ENCODE results near the gene EXD3.
"Not testable (repeated sequence)": the region's sequence is repeated elsewhere in the genome, so short reads cannot be mapped to it uniquely, and the experiment has no call there.

EXD3 gene

GRCh38 chr9:137355761-137356365, 67.1 kb downstream of the EXD3 start:
- DNase-seq = no peak

DNA sequence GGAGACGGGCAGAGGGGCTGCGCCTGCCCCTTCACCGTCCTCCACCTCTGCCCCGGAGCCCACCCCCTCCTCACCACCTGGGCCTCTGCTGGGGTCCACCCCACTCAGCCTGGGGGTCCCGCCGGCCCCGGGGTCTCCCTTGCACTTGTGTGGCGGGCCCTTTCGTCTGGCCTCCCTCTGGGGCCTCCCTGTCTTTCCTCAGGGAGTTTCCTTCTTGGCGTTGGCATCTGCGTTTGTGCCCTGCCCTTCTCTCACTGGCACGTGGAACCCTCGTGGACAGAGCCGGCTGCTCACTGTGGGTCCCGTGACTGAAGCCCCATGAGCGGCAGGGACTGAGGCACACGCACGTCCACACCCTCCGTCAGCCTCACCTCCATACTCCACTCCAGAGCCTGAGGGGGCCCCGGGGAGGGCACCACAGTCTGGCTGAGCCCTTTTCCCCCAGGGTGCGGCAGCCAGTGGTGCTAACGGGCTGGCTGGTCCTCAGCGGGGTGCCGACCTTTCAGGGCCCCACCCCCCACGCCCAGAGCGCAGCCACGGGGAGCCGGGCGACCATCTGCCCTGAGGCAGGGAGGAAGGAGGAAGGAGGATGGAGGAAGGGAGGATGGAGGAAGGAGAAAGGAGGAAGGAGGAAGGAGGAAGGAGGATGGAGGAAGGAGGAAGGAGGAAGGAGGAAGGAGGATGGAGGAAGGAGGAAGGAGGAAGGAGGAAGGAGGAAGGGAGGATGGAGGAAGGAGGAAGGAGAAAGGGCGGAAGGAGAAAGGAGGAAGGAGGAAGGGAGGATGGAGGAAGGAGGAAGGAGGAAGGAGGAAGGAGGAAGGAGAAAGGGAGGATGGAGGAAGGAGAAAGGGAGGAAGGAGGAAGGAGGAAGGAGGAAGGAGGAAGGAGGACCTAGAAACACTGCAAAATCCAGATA, 67.9 kb downstream of the EXD3 start:
- no peak for DNase-seq

- DNase-seq = no peak
Observed at GRCh38 chr9:137354153-137354844, 68.7 kb downstream of the EXD3 start.

DNA sequence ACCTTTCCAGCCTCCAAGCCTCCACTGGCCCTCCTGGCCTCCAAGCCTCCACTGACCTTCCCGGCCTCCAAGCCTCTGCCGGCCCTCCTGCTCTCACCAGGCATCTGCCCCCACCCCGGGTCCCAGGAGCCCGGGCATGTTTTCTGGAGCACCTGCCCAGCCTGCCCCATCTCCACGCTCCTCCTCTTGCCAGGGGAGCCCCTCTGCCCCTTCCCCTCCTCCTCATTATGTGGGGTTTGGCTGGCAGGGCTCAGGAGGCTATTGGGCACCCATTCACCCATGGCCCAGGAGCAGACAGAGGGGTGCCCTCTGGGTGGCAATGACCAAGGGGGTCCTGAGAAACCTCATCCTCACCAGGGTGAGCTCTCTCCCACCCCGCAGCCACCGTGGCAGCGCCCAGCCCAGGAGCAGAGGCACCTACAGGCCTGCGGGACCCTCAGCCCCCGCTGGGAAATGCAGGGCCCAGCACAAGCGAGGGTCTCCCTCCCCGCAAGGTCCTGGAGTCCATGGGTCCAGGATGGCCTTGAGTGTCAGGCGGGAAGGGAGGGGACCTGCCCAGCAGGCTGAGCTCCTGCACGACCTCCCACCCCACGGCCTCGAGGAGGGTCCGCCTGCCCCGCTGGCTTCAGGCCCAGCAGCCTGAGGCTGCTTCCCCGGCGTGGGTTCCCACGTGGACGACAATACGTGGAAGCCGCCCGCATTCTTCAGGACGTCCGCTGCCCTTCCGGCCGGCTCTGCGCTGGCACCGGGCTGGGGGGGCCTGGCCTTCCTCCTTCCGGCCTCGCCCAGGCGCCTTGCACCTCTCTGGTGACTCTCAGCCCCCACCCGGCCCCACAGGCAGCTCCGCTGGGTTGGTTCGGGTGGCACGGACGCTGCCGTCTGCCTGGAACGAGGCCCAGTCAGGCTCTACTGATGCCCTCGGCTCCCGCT, 69.5 kb downstream of the EXD3 start:
- DNase-seq = no peak

DNA sequence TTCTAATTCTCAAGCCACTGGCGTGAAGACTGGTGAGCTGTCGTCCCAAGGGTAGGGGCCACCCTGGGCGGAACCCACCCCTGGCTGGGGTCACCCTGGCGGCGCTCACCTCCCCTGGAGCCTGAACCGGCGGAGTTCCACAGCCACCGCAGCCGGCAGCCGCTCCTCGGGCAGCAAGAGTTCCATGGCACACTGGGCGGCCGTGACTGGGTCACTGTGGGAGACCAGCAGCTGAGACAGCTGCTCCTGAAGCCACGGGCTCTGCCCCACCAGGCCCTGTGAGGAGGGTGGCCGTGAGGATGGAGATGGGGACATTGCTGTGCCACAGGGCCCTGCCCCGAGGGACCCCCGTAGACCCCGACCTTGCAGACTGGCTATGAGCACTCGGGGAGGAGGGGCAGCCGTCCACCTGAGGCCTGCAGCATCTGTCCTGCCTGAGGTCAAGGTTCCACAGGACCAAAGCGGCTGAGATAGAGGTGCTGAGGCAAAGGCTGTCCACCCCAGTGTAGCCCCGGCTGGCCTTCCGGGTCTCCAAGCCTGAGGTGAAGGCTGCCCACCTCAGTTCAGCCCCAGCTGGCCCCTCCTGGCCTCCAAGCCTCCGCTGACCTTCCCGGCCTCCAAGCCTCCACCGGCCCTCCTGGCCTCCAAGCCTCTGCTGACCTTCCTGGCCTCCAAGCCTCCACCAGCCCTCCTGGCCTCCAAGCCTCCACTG, 70.3 kb downstream of the EXD3 start:
- DNase-seq = no peak

DNA sequence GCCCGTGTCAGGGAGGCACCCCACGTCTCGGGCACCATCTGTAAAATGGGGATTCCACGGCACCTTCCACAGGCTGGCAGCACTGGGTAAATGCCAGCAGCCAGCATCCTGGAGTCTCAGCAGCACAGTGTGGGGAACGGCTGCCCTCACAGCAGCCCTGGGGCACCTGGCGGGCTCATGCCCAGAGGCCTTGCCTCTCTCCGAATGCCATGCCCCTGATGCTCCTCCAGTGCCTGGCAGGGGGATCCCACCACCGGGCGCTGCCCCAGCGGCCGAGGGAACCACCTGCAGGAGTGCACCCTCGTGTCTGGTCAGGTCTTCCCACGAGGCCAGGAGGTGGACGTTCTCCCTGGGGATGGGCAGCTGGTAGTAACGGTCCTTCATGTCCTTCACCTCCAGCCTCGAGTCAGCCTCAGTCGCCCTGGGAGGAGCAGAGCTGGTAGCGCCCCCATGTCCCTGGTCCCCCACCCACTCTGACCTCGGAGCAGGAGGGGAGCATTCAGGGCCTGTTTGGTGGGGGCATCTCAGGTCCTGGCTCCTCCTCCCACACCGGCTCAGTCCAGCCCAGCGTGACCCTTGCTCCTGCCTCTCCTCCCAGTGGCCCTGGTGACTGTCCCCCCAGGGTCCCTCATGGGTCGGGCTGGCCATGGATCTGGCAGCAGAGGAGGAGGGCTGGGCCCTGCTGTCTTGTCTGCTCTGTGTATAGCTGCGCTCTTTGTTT, 71.0 kb downstream of the EXD3 start:
- no peak for DNase-seq

- DNase-seq = no peak
Observed at GRCh38 chr9:137350696-137351584, 72.0 kb downstream of the EXD3 start.

DNA sequence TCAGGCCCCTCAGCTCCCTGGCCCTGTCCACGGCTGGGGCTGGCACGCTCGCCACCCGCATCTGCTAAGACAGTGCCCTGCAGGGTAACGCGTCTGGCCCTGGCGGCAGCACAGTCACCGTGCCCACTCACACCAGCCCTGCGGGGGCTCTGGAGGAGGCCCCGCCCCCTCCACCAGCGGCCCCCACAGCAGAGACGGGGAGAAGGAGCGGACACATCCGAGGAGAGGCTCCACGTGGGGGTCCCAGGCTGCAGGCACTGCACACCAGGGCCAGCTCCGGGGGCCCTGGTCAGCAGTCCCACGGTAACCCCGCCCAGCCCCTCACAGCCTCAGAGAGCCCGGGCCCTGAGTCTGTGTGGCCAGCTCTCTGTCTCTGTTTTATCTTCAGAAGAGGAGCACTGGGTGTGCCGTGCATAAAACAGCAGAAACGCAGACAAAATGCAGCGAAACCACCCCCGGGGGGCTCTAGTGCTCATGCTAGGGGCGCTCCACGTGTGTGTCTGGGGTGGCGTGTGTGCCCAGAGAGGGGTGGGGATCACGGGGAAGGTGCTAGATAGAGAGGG, 73.4 kb downstream of the EXD3 start:
- no peak for DNase-seq

- no peak for DNase-seq
Observed at GRCh38 chr9:137348769-137349470, 74.0 kb downstream of the EXD3 start.

DNA sequence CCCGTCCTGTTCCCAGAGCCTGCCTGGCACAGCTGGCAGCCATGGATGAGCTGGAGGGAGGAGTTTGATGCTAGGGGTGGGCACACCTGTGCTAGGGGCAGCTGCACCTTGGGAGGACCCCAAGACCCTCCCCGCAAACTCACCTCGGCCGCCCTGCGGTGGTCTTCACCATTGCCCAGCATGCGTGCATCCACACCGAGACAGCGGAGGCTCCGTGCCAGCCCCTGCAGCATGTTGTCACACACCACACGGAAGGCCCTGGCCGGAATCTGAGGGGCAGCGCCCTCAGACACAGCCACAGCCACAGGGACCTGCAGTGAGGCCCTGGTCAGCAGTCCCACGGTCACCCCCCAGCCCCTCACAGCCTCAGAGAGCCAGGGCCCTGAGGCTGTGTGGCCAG, 75.0 kb downstream of the EXD3 start:
- DNase-seq = no peak

DNA sequence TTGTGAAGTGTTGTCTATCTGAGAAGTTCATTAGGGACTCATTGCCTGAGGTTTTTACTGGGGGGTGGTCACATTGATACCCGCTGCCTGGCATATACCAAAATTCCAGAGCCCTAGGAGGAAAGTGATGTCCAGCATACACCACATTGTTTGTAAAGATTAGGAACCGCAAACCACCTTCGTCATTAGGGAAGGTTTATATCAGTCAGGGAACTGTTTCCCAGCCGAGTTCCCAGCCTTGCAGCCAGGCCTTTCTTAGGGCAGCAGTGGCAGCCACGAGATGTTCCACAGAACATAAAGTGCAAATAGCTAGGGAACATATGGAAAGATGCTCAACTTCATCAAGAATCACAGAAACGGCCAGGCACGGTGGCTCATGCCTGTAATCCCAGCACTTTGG, 80.5 kb downstream of the EXD3 start:
- DNase-seq = no peak

- DNase-seq = no peak
Observed at GRCh38 chr9:137341227-137341626, 81.7 kb downstream of the EXD3 start.

GRCh38 chr9:137339908-137340462, 83.0 kb downstream of the EXD3 start:
- not testable (repeated sequence) for DNase-seq

DNA sequence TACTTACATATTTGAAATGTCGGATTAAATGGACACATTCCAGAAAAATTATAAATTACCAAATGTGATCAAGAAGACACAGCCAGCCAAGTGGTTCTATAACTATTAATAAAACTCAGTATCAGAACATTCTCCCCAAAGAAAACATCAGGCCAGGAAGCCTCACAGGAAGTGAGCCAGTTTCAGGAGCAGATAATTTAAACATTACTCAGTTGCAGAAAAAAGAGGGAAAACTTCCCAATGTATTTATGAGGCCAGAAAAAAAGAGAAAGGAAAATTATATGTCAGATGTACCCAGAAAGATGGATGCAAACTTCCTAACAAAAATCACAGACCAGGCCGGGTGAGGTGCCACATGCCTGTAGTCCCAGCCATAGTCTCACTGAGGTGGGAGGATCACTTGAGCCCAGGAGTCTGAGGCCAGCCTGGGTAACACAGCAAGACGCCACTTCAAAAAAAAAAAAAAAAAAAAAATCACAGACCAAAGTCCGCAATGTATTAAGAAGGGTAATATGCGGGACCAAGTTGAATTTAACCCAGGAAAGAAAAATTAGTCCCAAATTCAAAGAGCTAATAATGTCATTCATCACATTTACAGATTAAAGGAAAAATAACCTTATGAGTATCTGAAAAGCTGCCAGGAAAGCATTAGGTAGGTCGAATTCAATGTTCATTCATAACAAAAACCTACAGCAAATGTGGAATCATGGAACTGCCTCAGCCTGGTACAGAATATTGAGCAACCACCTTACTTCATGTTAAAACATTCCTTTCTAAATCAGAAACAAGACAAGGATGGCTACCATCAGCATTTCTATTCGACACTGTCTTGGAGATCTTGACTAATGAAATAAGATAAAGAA, 83.7 kb downstream of the EXD3 start:
- no peak for DNase-seq

DNA sequence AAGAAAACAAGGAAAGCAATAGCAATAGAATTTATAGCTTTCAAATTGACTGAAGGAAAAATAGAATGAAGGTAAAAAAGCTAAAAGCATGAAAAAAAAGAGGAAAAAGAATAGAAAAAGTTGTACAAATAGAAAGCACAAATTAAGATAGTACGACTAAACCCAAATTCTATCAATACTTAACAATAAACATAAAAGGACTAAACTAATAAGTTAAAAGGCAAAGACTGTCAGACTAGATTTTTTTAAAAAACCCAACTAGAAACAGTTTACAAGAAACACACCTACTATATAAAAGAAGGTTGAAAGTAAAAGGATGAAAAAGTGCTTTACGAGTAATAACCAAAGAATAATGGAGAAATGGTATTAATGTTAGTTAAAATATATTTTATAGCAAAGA, 86.2 kb downstream of the EXD3 start:
- DNase-seq = no peak

- no peak for DNase-seq
Observed at GRCh38 chr9:137333016-137333671, 89.8 kb downstream of the EXD3 start.

DNA sequence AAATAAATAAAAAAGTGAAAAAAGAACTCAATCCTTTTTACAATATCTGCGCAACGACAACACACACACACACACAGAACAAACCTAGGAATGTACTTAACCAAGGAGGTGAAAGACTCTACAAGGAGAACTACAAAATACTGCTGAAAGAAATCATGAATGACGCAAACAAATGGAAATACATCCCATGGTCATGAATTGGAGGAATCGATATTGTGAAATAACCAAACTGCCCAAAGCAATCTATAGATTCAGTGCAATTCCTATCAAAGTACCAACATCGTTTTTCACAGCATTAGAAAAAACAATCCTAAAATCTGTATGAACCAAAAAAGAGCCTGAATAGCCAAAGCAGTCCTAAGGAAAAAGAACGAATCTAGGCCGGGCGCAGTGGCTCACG, 91.0 kb downstream of the EXD3 start:
- no peak for DNase-seq

Measured in NCI-H748 treated with DMSO at 0.1 percent for 48 hours (cell line).